ENCODE data around the gene HYI. TPM values are rescaled to one million over a fixed set of nuclear protein-coding genes. Genes with fewer than 3 reads are reported as not detected.

The HYI gene
- total RNA-seq, 1 donor from 2014 or later = 28.7 TPM

GRCh38 chr1:43432171-43432860 is 21.4 kb downstream of the HYI start:
- peaks cover 55% of the 10 kb centered on the region for H3K36me3 ChIP-seq (ENCODE audit: control insufficient read depth, insufficient read depth, low read length)
- DNase-seq (ENCODE audit: low read depth) = no peak
- H3K4me3 ChIP-seq (ENCODE audit: low read depth, low read length) = no peak overlapping the region
- TF ChIP-seq, protein P1, sequence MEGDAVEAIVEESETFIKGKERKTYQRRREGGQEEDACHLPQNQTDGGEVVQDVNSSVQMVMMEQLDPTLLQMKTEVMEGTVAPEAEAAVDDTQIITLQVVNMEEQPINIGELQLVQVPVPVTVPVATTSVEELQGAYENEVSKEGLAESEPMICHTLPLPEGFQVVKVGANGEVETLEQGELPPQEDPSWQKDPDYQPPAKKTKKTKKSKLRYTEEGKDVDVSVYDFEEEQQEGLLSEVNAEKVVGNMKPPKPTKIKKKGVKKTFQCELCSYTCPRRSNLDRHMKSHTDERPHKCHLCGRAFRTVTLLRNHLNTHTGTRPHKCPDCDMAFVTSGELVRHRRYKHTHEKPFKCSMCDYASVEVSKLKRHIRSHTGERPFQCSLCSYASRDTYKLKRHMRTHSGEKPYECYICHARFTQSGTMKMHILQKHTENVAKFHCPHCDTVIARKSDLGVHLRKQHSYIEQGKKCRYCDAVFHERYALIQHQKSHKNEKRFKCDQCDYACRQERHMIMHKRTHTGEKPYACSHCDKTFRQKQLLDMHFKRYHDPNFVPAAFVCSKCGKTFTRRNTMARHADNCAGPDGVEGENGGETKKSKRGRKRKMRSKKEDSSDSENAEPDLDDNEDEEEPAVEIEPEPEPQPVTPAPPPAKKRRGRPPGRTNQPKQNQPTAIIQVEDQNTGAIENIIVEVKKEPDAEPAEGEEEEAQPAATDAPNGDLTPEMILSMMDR (IDR thresholded peaks at IDR 0.05; ENCODE audit: insufficient read depth, low read length, severe bottlenecking) = no peak
- H3K27me3 ChIP-seq (ENCODE audit: control insufficient read depth, insufficient read depth, low read length) = no peaks in the 10 kb centered on the region
- FAIRE-seq = no peak

GRCh38 chr1:43431676-43432075 is 22.1 kb downstream of the HYI start:
- Histone ChIP-seq H3K4me3 (ENCODE audit: low read depth, low read length) (no peak overlapping the region), H3K27me3 (ENCODE audit: control insufficient read depth, insufficient read depth, low read length) (no peaks in the 10 kb centered on the region), H3K36me3 (ENCODE audit: control insufficient read depth, insufficient read depth, low read length) (peaks cover 56% of the 10 kb centered on the region)
- FAIRE-seq (no peak), DNase-seq (ENCODE audit: low read depth) (no peak)
- TF ChIP-seq, protein P1 (IDR thresholded peaks at IDR 0.05; ENCODE audit: insufficient read depth, low read length, severe bottlenecking) = no peak

DNA sequence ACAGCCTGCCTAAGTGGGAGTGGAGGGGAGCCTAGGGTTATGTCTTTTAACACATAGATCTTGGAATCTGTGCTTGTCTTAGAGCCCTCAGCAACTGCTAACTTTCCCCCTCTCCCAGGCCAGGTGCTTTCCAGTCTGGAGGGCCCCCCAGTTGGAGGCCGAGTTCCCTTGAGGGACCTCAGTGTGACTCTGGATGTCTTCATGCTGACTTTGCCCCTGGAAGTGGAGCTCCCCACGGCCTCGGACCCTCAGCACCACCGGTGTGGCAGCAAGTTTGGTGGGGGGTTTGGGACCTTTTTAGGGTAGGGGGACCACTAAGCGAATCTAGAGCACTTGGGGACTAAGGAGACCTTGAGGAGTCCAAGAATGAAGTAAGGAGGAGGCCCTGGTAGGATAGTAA is 22.9 kb downstream of the HYI start:
- Histone ChIP-seq H3K4me3 (ENCODE audit: low read depth, low read length) (no peak overlapping the region), H3K36me3 (ENCODE audit: control insufficient read depth, insufficient read depth, low read length) (peaks cover 61% of the 10 kb centered on the region), H3K27me3 (ENCODE audit: control insufficient read depth, insufficient read depth, low read length) (no peaks in the 10 kb centered on the region)
- FAIRE-seq = peak; percentile 7
- TF ChIP-seq, protein P1 (IDR thresholded peaks at IDR 0.05; ENCODE audit: insufficient read depth, low read length, severe bottlenecking) = no peak
- no peak for DNase-seq (ENCODE audit: low read depth)

GRCh38 chr1:43427941-43428340 is 25.8 kb downstream of the HYI start:
- FAIRE-seq (no peak), DNase-seq (ENCODE audit: low read depth) (no peak)
- no peak overlapping the region for H3K4me3 ChIP-seq (ENCODE audit: low read depth, low read length)
- no peaks in the 10 kb centered on the region for H3K27me3 ChIP-seq (ENCODE audit: control insufficient read depth, insufficient read depth, low read length)
- peaks cover 58% of the 10 kb centered on the region for H3K36me3 ChIP-seq (ENCODE audit: control insufficient read depth, insufficient read depth, low read length)
- TF ChIP-seq, protein P1 (IDR thresholded peaks at IDR 0.05; ENCODE audit: insufficient read depth, low read length, severe bottlenecking) = no peak

DNA sequence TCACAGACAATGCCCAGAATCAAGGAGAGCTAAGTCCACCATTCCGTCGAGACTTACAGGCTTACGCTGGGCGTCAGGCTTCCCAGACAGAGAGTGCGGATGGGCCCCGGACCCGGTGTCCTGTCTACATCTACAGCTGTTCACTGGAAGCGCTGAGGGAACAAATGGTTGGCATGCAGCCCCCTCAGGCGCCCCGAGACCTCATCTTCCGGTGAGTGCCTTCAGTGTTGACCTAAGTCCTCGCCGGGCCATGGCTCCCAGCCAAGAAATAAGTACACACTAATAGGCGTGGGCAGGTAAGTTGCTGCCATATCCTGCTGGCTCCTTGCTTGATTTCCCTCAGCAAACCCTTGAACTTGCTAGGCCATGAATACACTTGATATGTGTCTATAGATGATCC is 26.2 kb downstream of the HYI start:
- FAIRE-seq (no peak), DNase-seq (ENCODE audit: low read depth) (no peak)
- TF ChIP-seq, protein P1 (IDR thresholded peaks at IDR 0.05; ENCODE audit: insufficient read depth, low read length, severe bottlenecking) = no peak
- Histone ChIP-seq H3K27me3 (ENCODE audit: control insufficient read depth, insufficient read depth, low read length) (no peaks in the 10 kb centered on the region), H3K4me3 (ENCODE audit: low read depth, low read length) (no peak overlapping the region), H3K36me3 (ENCODE audit: control insufficient read depth, insufficient read depth, low read length) (peaks cover 56% of the 10 kb centered on the region)

DNA sequence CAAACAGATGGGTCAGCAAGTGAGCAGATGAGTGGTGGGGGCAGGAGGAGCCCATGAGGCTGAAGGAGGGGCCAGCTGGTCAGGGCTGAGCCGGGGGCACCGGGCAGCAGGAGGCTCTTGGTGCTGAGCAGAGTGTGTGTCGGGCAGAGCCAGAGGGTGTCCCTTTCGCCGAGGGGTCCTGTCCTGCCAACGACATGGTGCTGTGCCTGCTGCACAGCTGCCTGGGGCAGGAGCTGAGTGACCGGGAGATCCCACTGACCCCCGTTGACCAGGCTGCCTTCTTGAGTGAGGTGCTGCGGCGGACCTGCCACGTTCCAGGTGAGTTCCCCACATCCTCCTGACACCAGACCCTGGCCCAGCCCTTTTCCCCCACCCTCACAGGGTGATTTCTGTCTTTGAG is 27.5 kb downstream of the HYI start:
- H3K4me3 ChIP-seq (ENCODE audit: low read depth, low read length) = no peak overlapping the region
- H3K36me3 ChIP-seq (ENCODE audit: control insufficient read depth, insufficient read depth, low read length) = peaks cover 60% of the 10 kb centered on the region
- no peak for FAIRE-seq
- no peaks in the 10 kb centered on the region for H3K27me3 ChIP-seq (ENCODE audit: control insufficient read depth, insufficient read depth, low read length)
- DNase-seq (ENCODE audit: low read depth) = no peak
- TF ChIP-seq, protein P1 (IDR thresholded peaks at IDR 0.05; ENCODE audit: insufficient read depth, low read length, severe bottlenecking) = no peak

Measured in bronchial epithelial cell (primary cell).